Pons (tissue), 1 donor: ENCODE data around the gene TENT4A.

Experiments used
- DNase-seq: peaks from one replicate; pipeline ENCODE4 v3.0.0-alpha.2; 2016; ENCODE audit warnings: low spot score

The TENT4A gene

GRCh38 chr5:6805841-6806240 is 92.6 kb downstream of the TENT4A start:
- no peak for DNase-seq
